DND-41 (cell line): ENCODE measurements around the gene MMP28.

Experiments used
- ATAC-seq: fragments of 200-7000 bp; cut with Tn5 transposase; 3 replicates; pipeline ENCODE4 v1.9.1; 2021; ENCODE audit warnings: low read depth; ENCODE audit not compliant: insufficient read depth
- DNase-seq: peaks from one replicate; pipeline ENCODE4 v3.0.0-alpha.2; 2020
- H2AFZ ChIP-seq: 2 replicates; pipeline ENCODE4 v1.6.0; 2012; ENCODE audit warnings: low read depth, low read length
- H3K27ac ChIP-seq: 2 replicates; pipeline ENCODE4 v1.5.1; 2012; ENCODE audit warnings: low read length, inconsistent platforms
- H3K27me3 ChIP-seq: fragments of 200-600 bp; sonication (generic); 2 replicates; pipeline ENCODE4 v1.6.0; 2012; ENCODE audit warnings: low read length, mild to moderate bottlenecking, inconsistent platforms; ENCODE audit not compliant: insufficient read depth, poor library complexity
- H3K36me3 ChIP-seq: 2 replicates; pipeline ENCODE4 v1.5.1; 2012; ENCODE audit warnings: low read length, inconsistent platforms; ENCODE audit not compliant: insufficient read depth
- H3K4me1 ChIP-seq: 2 replicates; pipeline ENCODE4 v1.5.1; 2012; ENCODE audit warnings: mild to moderate bottlenecking, low read length; ENCODE audit not compliant: insufficient read depth
- H3K4me2 ChIP-seq: 2 replicates; pipeline ENCODE4 v1.6.0; 2012; ENCODE audit warnings: mild to moderate bottlenecking, moderate library complexity, low read length, inconsistent platforms; ENCODE audit not compliant: insufficient read depth
- H3K4me3 ChIP-seq, 2 experiments: fragments of 200-600 bp in 1 of 2; shearing (Covaris generic) in 1 of 2; 2 replicates each; pipeline ENCODE4 v1.5.1; 2012 to 2016; ENCODE audit warnings: inconsistent platforms in 2 of 2, low read length in 2 of 2, mild to moderate bottlenecking in 2 of 2, low read depth in 1 of 2, moderate library complexity in 1 of 2
- H3K79me2 ChIP-seq: 2 replicates; pipeline ENCODE4 v1.6.0; 2012; ENCODE audit warnings: low read length, inconsistent platforms; ENCODE audit not compliant: insufficient read depth
- H3K9ac ChIP-seq: 2 replicates; pipeline ENCODE4 v1.6.0; 2012; ENCODE audit warnings: low read depth, mild to moderate bottlenecking, inconsistent platforms, low read length, moderate library complexity
- H3K9me3 ChIP-seq: 2 replicates; pipeline ENCODE4 v1.5.1; 2012; ENCODE audit warnings: low read length, moderate library complexity, mild to moderate bottlenecking, inconsistent platforms; ENCODE audit not compliant: insufficient read depth, severe bottlenecking
- H4K20me1 ChIP-seq: 2 replicates; pipeline ENCODE4 v1.6.0; 2012; ENCODE audit warnings: low read length; ENCODE audit not compliant: insufficient read depth
- EZH2 ChIP-seq: IDR thresholded peaks from 3 replicates; pipeline ENCODE4 v1.6.1; 2012; ENCODE audit warnings: borderline replicate concordance, low read depth, mild to moderate bottlenecking, moderate library complexity, low read length, inconsistent platforms; ENCODE audit not compliant: severe bottlenecking
- TF ChIP-seq, protein P1 (sequence below): IDR thresholded peaks from 2 replicates; pipeline ENCODE4 v1.5.1; 2012; ENCODE audit warnings: borderline replicate concordance, low read length, moderate library complexity, mild to moderate bottlenecking; ENCODE audit not compliant: poor library complexity, severe bottlenecking; ENCODE audit errors: extremely low read depth

MMP28 gene

DNA sequence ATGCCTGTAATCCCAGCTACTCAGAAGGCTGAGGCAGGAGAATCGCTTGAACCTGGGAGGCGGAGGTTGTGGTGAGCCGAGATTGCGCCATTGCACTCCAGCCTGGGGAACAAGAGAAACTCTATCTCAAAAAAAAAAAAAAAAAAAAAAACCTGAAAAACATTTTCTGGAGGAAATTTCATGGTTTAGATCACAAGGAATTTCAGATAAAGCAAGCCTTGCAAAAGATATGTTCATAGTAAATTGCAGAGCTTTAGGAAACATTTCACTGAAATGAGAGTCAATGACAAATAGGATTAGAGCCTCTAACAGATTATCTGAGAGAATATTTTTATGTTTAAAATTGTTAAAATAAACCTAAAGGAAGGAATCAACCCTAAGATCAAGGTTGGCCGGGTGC is 17.0 kb upstream of the MMP28 start:
- TF ChIP-seq, protein P1, sequence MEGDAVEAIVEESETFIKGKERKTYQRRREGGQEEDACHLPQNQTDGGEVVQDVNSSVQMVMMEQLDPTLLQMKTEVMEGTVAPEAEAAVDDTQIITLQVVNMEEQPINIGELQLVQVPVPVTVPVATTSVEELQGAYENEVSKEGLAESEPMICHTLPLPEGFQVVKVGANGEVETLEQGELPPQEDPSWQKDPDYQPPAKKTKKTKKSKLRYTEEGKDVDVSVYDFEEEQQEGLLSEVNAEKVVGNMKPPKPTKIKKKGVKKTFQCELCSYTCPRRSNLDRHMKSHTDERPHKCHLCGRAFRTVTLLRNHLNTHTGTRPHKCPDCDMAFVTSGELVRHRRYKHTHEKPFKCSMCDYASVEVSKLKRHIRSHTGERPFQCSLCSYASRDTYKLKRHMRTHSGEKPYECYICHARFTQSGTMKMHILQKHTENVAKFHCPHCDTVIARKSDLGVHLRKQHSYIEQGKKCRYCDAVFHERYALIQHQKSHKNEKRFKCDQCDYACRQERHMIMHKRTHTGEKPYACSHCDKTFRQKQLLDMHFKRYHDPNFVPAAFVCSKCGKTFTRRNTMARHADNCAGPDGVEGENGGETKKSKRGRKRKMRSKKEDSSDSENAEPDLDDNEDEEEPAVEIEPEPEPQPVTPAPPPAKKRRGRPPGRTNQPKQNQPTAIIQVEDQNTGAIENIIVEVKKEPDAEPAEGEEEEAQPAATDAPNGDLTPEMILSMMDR = no peak
- no peak for TF ChIP-seq EZH2
- DNase-seq (no peak), ATAC-seq (no peak)
- Histone ChIP-seq H2AFZ (no peak overlapping the region), H3K9me3 (no peaks in the 10 kb centered on the region), H3K79me2 (peaks cover 86% of the 10 kb centered on the region), H3K4me1 (peaks cover 67% of the 10 kb centered on the region), H3K4me3 (no peak overlapping the region; a peak in 1 of 4 replicates), H3K27ac (no peak overlapping the region), H3K4me2 (peak overlapping the region; percentile 29; the same call in 1 of the 2 replicates), H3K27me3 (no peaks in the 10 kb centered on the region), H3K9ac (no peak overlapping the region), H3K36me3 (peaks cover 54% of the 10 kb centered on the region), H4K20me1 (peaks cover 77% of the 10 kb centered on the region)

DNA sequence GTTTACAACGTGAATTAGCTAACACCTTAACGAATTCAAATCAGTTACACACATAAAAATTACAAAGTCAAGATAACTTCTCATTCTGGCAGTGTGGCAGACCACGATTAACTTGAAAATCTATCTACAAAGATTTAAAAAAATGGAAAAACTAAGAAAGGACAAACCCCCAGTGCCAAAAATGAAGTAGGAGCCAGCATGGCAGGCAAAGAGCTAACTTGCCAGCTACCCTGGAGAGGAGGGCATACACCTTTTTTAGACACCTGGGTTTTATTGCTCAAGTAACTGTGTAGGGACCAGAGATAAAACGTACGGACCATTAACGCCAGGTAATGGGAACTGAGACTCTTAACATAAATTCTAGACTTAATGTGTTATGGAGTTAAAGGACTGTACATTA is 16.3 kb upstream of the MMP28 start:
- Histone ChIP-seq H3K27ac (no peak overlapping the region), H3K36me3 (peaks cover 47% of the 10 kb centered on the region), H3K4me1 (peaks cover 65% of the 10 kb centered on the region), H2AFZ (no peak overlapping the region), H3K9me3 (no peaks in the 10 kb centered on the region), H3K79me2 (peaks cover 79% of the 10 kb centered on the region), H3K4me3 (peak overlapping the region; percentile 24 to 55; a peak in 2 of 4 replicates), H3K27me3 (no peaks in the 10 kb centered on the region), H3K9ac (peak overlapping the region; percentile 73; the same call in 1 of the 2 replicates), H4K20me1 (peaks cover 71% of the 10 kb centered on the region), H3K4me2 (peak overlapping the region; percentile 87)
- DNase-seq (no peak), ATAC-seq (no peak)
- TF ChIP-seq, protein P1 = no peak
- no peak for TF ChIP-seq EZH2

DNA sequence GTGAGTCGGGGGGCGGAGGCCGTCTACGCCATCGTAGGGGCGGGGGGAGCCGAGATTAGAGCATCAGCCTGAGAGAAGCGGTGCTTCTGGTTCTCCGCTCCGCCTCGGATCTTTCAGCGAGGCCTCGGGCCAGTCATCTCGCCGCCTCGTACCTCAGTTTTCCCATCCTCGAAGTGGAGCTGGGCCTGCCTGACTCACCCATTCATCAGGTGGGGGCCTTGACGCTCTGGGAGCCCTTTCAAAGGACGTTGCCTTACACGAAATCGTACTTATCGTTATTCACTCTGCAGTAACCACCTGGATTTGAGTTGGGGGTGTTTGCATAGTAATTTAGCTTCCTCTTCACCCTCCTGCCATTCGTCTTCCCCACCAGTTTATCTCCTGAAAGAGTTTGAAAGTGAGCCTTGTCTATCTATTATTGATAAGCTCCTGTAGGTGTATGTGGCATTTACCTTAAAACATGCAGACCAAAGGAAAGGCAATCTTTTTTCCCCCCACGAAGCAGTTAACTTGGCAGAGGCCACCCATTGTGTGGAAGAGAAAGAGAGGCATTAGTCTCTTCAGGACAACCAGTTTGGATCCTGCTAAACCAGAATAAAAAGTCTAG is 14.5 kb upstream of the MMP28 start:
- Histone ChIP-seq H3K9ac (peak overlapping the region; percentile 73), H4K20me1 (peaks cover 54% of the 10 kb centered on the region), H3K36me3 (peaks cover 30% of the 10 kb centered on the region), H3K27me3 (no peaks in the 10 kb centered on the region), H3K9me3 (no peaks in the 10 kb centered on the region), H3K27ac (peak overlapping the region; percentile 82), H3K4me3 (peak overlapping the region; percentile 55 to 72), H3K4me1 (peaks cover 51% of the 10 kb centered on the region), H2AFZ (peak overlapping the region; percentile 76), H3K79me2 (peaks cover 61% of the 10 kb centered on the region), H3K4me2 (peak overlapping the region; percentile 87)
- DNase-seq = no peak
- TF ChIP-seq, protein P1 = no peak
- TF ChIP-seq EZH2 = no peak
- ATAC-seq = no peak; the same call in 2 of the 3 replicates
